Sigmoid colon (tissue), 7 donors: ENCODE results near the gene MYH9. TPM values are rescaled to one million over a fixed set of nuclear protein-coding genes. Genes with fewer than 3 reads are reported as not detected.

Experiments
- DNase-seq: peaks from one replicate; pipeline ENCODE4 v3.0.0-alpha.2; 2019
- H3K27ac ChIP-seq, 4 donors: fragments of 200-600 bp; sonication (generic); one replicate each; pipeline ENCODE4 v1.5.1; 2016 to 2019; ENCODE audit warnings: mild to moderate bottlenecking in 1 of 4
- H3K27me3 ChIP-seq, 3 donors: fragments of 200-600 bp; sonication (generic); one replicate each; pipeline ENCODE4 v1.5.1; 2019; ENCODE audit warnings: mild to moderate bottlenecking in 1 of 3
- H3K36me3 ChIP-seq, 4 donors: fragments of 200-600 bp; sonication (generic); one replicate each; pipeline ENCODE4 v1.5.1; 2016 to 2019
- H3K4me1 ChIP-seq, 4 donors: fragments of 200-600 bp; sonication (generic); one replicate each; pipeline ENCODE4 v1.5.1; 2017 to 2019
- H3K4me3 ChIP-seq, 4 donors: fragments of 200-600 bp; sonication (generic); one replicate each; pipeline ENCODE4 v1.5.1; 2017 to 2019; ENCODE audit warnings: mild to moderate bottlenecking in 2 of 4, moderate library complexity in 1 of 4
- H3K9me3 ChIP-seq, 4 donors: fragments of 200-600 bp in 3 of 4; sonication (generic) in 3 of 4; one replicate each; pipeline versions ENCODE4 v1.5.1 to v1.6.1; 2013 to 2019
- EP300 ChIP-seq, 4 donors: sonication (generic); formaldehyde crosslinking; IDR thresholded peaks; one replicate each; pipeline ENCODE4 v1.6.1; 2017; ENCODE audit warnings: antibody characterized with exemption in 4 of 4
- POLR2A ChIP-seq, 2 donors: fragments of 450-650 bp; IDR thresholded peaks; one replicate each; pipeline ENCODE4 v1.6.1; 2016; ENCODE audit warnings: antibody characterized with exemption in 2 of 2, mild to moderate bottlenecking in 2 of 2, moderate library complexity in 2 of 2
- POLR2AphosphoS5 ChIP-seq, 4 donors: sonication (generic); formaldehyde crosslinking; IDR thresholded peaks; one replicate each; pipeline ENCODE4 v1.6.1; 2017; ENCODE audit warnings: antibody characterized with exemption in 4 of 4
- WGBS, 2 donors: extraction: QIAGEN DNeasy Blood & Tissue Kit; methylation state at CpG; one replicate each; pipeline ENCODE4 v1.1.7; 2013; 5-methylcytosine and 5-hydroxymethylcytosine counted together
- intact Hi-C: fragments of 100-400 bp; cut with DNase I; formaldehyde crosslinking; loops from one replicate; pipeline ENCODE4 v1.15.1; 2023
- polyA plus RNA-seq, 3 donors: library from polyadenylated mRNA; stranded (reverse); fragments of 200-250 nt; gene quantifications; one replicate each; pipeline ENCODE4 v1.2.3, GENCODE V29; 2013
- total RNA-seq, 4 donors: library from RNA; depleted of rRNA; stranded (reverse); fragments of >200 nt; gene quantifications; one replicate each; pipeline ENCODE4 v1.1.0, GENCODE V29; 2016
- TF ChIP-seq, protein P1 (sequence below), 4 experiments: fragments of 450-650 bp in 3 of 4; fragments of 200-600 bp in 1 of 4; IDR thresholded peaks; one replicate each; pipeline ENCODE4 v1.5.1; 2016 to 2019; ENCODE audit warnings: antibody characterized with exemption in 4 of 4, mild to moderate bottlenecking in 3 of 4, moderate library complexity in 2 of 4
- donor health status: healthy with polysubstance abuse.
- donor health status: Bipolar disorder and iron deficiency.
- donor health status: healthy.

Gene MYH9
- total and polyA plus RNA-seq, 7 donors = 63.7 to 307 (median 182) TPM

DNA sequence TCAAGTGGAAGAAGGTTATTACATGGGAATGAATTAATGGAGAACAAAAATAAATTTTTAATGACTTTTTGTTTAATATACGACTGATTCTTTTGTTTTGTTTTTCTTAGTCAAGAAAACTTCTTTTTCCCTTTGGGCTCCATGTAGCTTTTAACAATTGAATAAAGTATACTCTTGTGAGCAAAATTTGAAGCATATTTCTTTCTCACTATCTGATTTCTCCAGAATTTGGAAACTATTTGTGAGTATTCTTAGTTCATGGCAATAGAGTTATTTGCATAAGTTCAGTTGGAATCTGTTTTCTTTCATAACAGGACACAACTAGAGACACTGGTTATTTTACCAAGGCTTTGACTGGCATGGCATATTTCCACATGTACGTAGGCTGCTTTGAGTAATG is 138.6 kb downstream of the MYH9 start:
- TF ChIP-seq EP300 (IDR thresholded peaks at IDR 0.05) (no peak), POLR2AphosphoS5 (IDR thresholded peaks at IDR 0.05) (no peak), POLR2A (IDR thresholded peaks at IDR 0.05) (no peak)
- TF ChIP-seq, protein P1, sequence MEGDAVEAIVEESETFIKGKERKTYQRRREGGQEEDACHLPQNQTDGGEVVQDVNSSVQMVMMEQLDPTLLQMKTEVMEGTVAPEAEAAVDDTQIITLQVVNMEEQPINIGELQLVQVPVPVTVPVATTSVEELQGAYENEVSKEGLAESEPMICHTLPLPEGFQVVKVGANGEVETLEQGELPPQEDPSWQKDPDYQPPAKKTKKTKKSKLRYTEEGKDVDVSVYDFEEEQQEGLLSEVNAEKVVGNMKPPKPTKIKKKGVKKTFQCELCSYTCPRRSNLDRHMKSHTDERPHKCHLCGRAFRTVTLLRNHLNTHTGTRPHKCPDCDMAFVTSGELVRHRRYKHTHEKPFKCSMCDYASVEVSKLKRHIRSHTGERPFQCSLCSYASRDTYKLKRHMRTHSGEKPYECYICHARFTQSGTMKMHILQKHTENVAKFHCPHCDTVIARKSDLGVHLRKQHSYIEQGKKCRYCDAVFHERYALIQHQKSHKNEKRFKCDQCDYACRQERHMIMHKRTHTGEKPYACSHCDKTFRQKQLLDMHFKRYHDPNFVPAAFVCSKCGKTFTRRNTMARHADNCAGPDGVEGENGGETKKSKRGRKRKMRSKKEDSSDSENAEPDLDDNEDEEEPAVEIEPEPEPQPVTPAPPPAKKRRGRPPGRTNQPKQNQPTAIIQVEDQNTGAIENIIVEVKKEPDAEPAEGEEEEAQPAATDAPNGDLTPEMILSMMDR (IDR thresholded peaks at IDR 0.05) = no peak
- 97 to 98% methylated on average over 2 of the region's 2 CpGs for WGBS, 2 donors
- Histone ChIP-seq H3K27ac (no peak overlapping the region), H3K36me3 (no peaks in the 10 kb centered on the region), H3K4me3 (no peak overlapping the region), H3K9me3 (no peaks in the 10 kb centered on the region), H3K27me3 (no peaks in the 10 kb centered on the region), H3K4me1 (peaks cover 0 to 26% (median 22%) of the 10 kb centered on the region in 4 donors)
- intact Hi-C loops = no loop called here
- DNase-seq = no peak

DNA sequence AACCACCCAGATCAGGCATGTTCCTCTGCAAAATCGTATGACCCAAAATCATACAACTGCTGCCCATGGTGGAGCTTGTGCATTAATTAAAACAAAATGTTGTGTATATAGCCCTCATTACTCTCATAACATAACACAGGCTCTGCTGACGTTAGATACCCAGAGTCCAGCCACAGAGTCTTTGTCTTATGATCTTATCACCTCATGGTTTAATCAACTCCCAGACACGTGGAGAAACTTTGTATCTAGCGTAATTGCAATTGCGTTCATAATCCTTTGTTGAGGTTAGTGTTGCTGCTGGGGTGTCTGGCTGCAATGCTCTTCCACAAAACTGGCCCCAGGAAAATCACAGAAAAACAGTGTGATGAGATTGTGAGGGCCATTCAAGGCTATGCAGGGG is 139.8 kb downstream of the MYH9 start:
- Histone ChIP-seq H3K27me3 (no peaks in the 10 kb centered on the region), H3K4me1 (peaks cover 0 to 19% (median 17%) of the 10 kb centered on the region in 4 donors), H3K27ac (no peak overlapping the region), H3K36me3 (no peaks in the 10 kb centered on the region), H3K4me3 (no peak overlapping the region), H3K9me3 (no peaks in the 10 kb centered on the region)
- 81 to 94% methylated on average over 5 of the region's 5 CpGs for WGBS, 2 donors
- no peak for DNase-seq
- TF ChIP-seq, protein P1 (IDR thresholded peaks at IDR 0.05) = no peak
- TF ChIP-seq POLR2A (IDR thresholded peaks at IDR 0.05) = no peak
- TF ChIP-seq EP300 (IDR thresholded peaks at IDR 0.05) = no peak
- no peak for TF ChIP-seq POLR2AphosphoS5 (IDR thresholded peaks at IDR 0.05)
- intact Hi-C loops = no loop called here

DNA sequence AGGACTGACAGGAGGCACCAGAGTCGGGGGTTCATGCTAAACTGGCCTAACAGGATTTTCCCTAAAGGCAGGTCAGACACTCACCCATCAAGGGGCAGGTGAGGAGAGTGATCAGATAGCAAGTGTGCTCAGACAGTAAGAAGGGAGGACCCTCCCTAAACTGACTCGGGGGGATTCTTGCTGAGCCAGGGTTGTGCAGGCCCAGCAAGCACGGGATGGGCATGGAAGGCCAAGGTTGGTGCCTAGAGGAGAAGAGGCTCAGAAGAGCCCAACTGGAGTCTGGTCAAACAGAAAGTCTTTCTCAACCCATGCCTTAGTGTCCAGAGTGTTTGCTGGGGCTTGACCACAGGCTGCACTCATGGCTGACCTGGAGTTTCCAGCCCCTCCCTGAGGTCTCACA is 141.0 kb downstream of the MYH9 start:
- WGBS, 2 donors = 68 to 81% methylated on average over 3 of the region's 3 CpGs

DNA sequence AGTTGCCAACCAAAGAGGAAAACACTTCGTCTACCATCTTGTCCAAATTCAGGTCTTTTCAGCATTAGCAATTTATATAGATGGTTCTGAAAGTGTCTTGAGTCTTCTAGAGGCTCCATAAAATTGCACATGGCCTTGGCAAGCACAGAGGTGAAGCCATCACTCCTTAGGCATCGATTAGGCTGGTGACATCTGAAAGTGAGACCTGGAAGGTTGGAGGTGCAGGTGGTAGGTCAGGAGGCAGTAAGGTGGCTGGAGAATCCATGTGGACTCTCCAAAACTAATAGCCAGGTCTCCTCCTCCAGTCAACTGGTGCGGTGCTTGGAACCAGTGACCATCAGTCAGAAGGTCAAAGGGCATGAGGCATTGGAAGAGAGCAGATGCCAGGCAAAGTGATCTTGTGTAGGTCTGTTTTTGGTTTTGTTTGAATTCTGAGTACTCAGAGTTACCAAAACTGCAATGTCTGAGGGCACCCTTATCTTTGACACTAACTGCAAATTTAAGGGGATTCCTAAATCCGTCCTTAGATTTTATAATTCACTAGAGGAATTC is 141.9 kb downstream of the MYH9 start:
- TF ChIP-seq EP300 (IDR thresholded peaks at IDR 0.05) (no peak), POLR2AphosphoS5 (IDR thresholded peaks at IDR 0.05) (no peak), POLR2A (IDR thresholded peaks at IDR 0.05) (no peak)
- TF ChIP-seq, protein P1 (IDR thresholded peaks at IDR 0.05) = no peak
- intact Hi-C loops = no loop called here
- no peaks in the 10 kb centered on the region for H3K36me3 ChIP-seq
- no peaks in the 10 kb centered on the region for H3K9me3 ChIP-seq
- DNase-seq = no peak
- WGBS, 2 donors = 69 to 90% methylated on average over 4 of the region's 4 CpGs
- no peaks in the 10 kb centered on the region for H3K27me3 ChIP-seq
- no peak overlapping the region for H3K4me3 ChIP-seq
- peaks cover 0 to 15% (median 14%) of the 10 kb centered on the region in 4 donors for H3K4me1 ChIP-seq
- H3K27ac ChIP-seq = no peak overlapping the region

More for the DNA sequence above, 141.0 kb downstream of the MYH9 start:
- no peak for DNase-seq
- intact Hi-C loops = no loop called here
- Histone ChIP-seq H3K4me1 (peaks cover 0 to 15% (median 14%) of the 10 kb centered on the region in 4 donors), H3K9me3 (no peaks in the 10 kb centered on the region), H3K27ac (no peak overlapping the region), H3K27me3 (no peaks in the 10 kb centered on the region), H3K4me3 (no peak overlapping the region), H3K36me3 (no peaks in the 10 kb centered on the region)
- TF ChIP-seq POLR2A (IDR thresholded peaks at IDR 0.05) (no peak), EP300 (IDR thresholded peaks at IDR 0.05) (no peak), POLR2AphosphoS5 (IDR thresholded peaks at IDR 0.05) (no peak)
- TF ChIP-seq, protein P1 (IDR thresholded peaks at IDR 0.05) = no peak
